ENCODE results near the gene DST. TPM values are rescaled to one million over a fixed set of nuclear protein-coding genes. Genes with fewer than 3 reads are reported as not detected.

The DST gene
- total RNA-seq, 2 donors from 2014 or later = 101 to 113 TPM

- DNase-seq = no peak
These were observed 209.6 kb downstream of the DST start for GRCh38 chr6:56433119-56433518.

DNA sequence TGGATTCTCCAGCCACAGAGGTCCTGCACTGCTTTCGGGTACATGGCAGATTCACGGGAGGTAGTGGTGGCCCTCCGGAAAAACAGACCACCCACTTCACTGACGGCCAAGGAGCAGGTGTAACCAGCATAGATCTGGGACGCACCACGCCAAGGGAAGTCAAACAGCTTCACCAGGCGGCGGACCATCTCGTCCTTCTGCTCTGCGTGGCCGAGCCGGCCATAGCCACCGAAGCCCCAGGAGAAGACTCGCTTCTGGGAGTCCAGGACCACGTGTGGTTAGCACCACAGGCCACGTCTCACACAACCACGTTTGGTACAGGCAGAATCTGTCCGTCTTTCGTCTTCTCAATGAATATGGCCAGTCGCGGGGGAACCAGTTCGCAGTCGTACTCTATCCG lies 210.5 kb downstream of the DST start:
- H3K27me3 ChIP-seq (ENCODE audit: control insufficient read depth, insufficient read depth, low read length, poor library complexity, severe bottlenecking) = peaks cover 15% of the 10 kb centered on the region
- no peak overlapping the region for H3K9ac ChIP-seq (ENCODE audit: extremely low read depth, low read length, poor library complexity, severe bottlenecking)
- H3K4me1 ChIP-seq (ENCODE audit: control insufficient read depth, insufficient read depth, low read length) = no peaks in the 10 kb centered on the region
- no peaks in the 10 kb centered on the region for H3K9me3 ChIP-seq (ENCODE audit: control insufficient read depth, low read length)
- TF ChIP-seq, protein P1, sequence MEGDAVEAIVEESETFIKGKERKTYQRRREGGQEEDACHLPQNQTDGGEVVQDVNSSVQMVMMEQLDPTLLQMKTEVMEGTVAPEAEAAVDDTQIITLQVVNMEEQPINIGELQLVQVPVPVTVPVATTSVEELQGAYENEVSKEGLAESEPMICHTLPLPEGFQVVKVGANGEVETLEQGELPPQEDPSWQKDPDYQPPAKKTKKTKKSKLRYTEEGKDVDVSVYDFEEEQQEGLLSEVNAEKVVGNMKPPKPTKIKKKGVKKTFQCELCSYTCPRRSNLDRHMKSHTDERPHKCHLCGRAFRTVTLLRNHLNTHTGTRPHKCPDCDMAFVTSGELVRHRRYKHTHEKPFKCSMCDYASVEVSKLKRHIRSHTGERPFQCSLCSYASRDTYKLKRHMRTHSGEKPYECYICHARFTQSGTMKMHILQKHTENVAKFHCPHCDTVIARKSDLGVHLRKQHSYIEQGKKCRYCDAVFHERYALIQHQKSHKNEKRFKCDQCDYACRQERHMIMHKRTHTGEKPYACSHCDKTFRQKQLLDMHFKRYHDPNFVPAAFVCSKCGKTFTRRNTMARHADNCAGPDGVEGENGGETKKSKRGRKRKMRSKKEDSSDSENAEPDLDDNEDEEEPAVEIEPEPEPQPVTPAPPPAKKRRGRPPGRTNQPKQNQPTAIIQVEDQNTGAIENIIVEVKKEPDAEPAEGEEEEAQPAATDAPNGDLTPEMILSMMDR (conservative IDR thresholded peaks at IDR 0.05) = no peak
- Mint-ChIP-seq H3K4me3 (no peak overlapping the region), H3K4me1 (no peaks in the 10 kb centered on the region), H3K36me3 (ENCODE audit: low read depth) (no peaks in the 10 kb centered on the region), H3K27me3 (ENCODE audit: insufficient read depth) (peaks cover 14% of the 10 kb centered on the region), H3K9me3 (peaks cover 26% of the 10 kb centered on the region), H3K27ac (no peak overlapping the region)
- no peak overlapping the region for H3K27ac ChIP-seq (ENCODE audit: low read depth, low read length)
- DNase-seq = no peak
- H3K36me3 ChIP-seq (ENCODE audit: control insufficient read depth, insufficient read depth, low read length) = no peaks in the 10 kb centered on the region
- 96 to 97% methylated on average over 21 to 24 of the region's 24 CpGs for WGBS, 2 experiments (ENCODE audit: insufficient coverage in 1 of 2, insufficient read length in 1 of 2)
- H3K4me3 ChIP-seq (ENCODE audit: low read length) = no peak overlapping the region

More at GRCh38 chr6:56433119-56433518, 209.6 kb downstream of the DST start:
- WGBS, 2 experiments (ENCODE audit: insufficient coverage in 1 of 2, insufficient read length in 1 of 2) = 98 to 99% methylated on average over 12 to 36 of the region's 36 CpGs
- peaks cover 18% of the 10 kb centered on the region for H3K27me3 ChIP-seq (ENCODE audit: control insufficient read depth, insufficient read depth, low read length, poor library complexity, severe bottlenecking)
- H3K9ac ChIP-seq (ENCODE audit: extremely low read depth, low read length, poor library complexity, severe bottlenecking) = no peak overlapping the region
- H3K36me3 ChIP-seq (ENCODE audit: control insufficient read depth, insufficient read depth, low read length) = no peaks in the 10 kb centered on the region
- no peak overlapping the region for H3K27ac Mint-ChIP-seq
- no peaks in the 10 kb centered on the region for H3K9me3 ChIP-seq (ENCODE audit: control insufficient read depth, low read length)
- H3K4me3 Mint-ChIP-seq = no peak overlapping the region
- no peaks in the 10 kb centered on the region for H3K4me1 ChIP-seq (ENCODE audit: control insufficient read depth, insufficient read depth, low read length)
- peaks cover 26% of the 10 kb centered on the region for H3K9me3 Mint-ChIP-seq
- H3K4me1 Mint-ChIP-seq = no peaks in the 10 kb centered on the region
- TF ChIP-seq, protein P1 (conservative IDR thresholded peaks at IDR 0.05) = no peak
- no peak overlapping the region for H3K4me3 ChIP-seq (ENCODE audit: low read length)
- peaks cover 18% of the 10 kb centered on the region for H3K27me3 Mint-ChIP-seq (ENCODE audit: insufficient read depth)
- H3K27ac ChIP-seq (ENCODE audit: low read depth, low read length) = no peak overlapping the region
- no peaks in the 10 kb centered on the region for H3K36me3 Mint-ChIP-seq (ENCODE audit: low read depth)

- TF ChIP-seq, protein P1 (conservative IDR thresholded peaks at IDR 0.05) = no peak
- Mint-ChIP-seq H3K4me1 (no peaks in the 10 kb centered on the region), H3K27me3 (ENCODE audit: insufficient read depth) (peaks cover 7% of the 10 kb centered on the region), H3K9me3 (peaks cover 26% of the 10 kb centered on the region), H3K36me3 (ENCODE audit: low read depth) (no peaks in the 10 kb centered on the region), H3K27ac (no peak overlapping the region), H3K4me3 (no peak overlapping the region)
- H3K4me1 ChIP-seq (ENCODE audit: control insufficient read depth, insufficient read depth, low read length) = no peaks in the 10 kb centered on the region
- 89 to 90% methylated on average over 18 to 34 of the region's 34 CpGs for WGBS, 2 experiments (ENCODE audit: insufficient coverage in 1 of 2, insufficient read length in 1 of 2)
- no peaks in the 10 kb centered on the region for H3K9me3 ChIP-seq (ENCODE audit: control insufficient read depth, low read length)
- no peaks in the 10 kb centered on the region for H3K36me3 ChIP-seq (ENCODE audit: control insufficient read depth, insufficient read depth, low read length)
- H3K27ac ChIP-seq (ENCODE audit: low read depth, low read length) = no peak overlapping the region
- peaks cover 3% of the 10 kb centered on the region for H3K27me3 ChIP-seq (ENCODE audit: control insufficient read depth, insufficient read depth, low read length, poor library complexity, severe bottlenecking)
- DNase-seq = peak; percentile 57
- H3K9ac ChIP-seq (ENCODE audit: extremely low read depth, low read length, poor library complexity, severe bottlenecking) = no peak overlapping the region
- no peak overlapping the region for H3K4me3 ChIP-seq (ENCODE audit: low read length)
These were observed 211.8 kb downstream of the DST start for GRCh38 chr6:56430629-56431600.

All from endodermal cell (in vitro differentiated cells).